H9 (cell line): Measurements from ENCODE around the gene WDR82. TPM values are rescaled to one million over a fixed set of nuclear protein-coding genes. Genes with fewer than 3 reads are reported as not detected.

Experiments
- DNase-seq: peaks from one replicate; pipeline ENCODE4 v3.0.0-alpha.2; 2017
- H2AFZ ChIP-seq: one replicate; pipeline ENCODE4 v1.6.1; 2013; ENCODE audit warnings: mild to moderate bottlenecking, low read length, control low read depth, moderate library complexity
- H2AK5ac ChIP-seq: 2 replicates; pipeline ENCODE4 v1.6.1; 2013; ENCODE audit warnings: low read length, control low read depth, mixed read lengths; ENCODE audit not compliant: insufficient read length
- H2BK120ac ChIP-seq: one replicate; pipeline ENCODE4 v1.6.1; 2013; ENCODE audit warnings: low read depth, mild to moderate bottlenecking, low read length, control low read depth, inconsistent platforms; ENCODE audit not compliant: poor library complexity, severe bottlenecking
- H2BK12ac ChIP-seq: 2 replicates; pipeline ENCODE4 v1.6.1; 2013; ENCODE audit warnings: low read length, control low read depth, mixed read lengths, low read depth; ENCODE audit not compliant: insufficient read length
- H2BK15ac ChIP-seq: 2 replicates; pipeline ENCODE4 v1.6.1; 2013; ENCODE audit warnings: low read depth, low read length, control low read depth
- H2BK20ac ChIP-seq: one replicate; pipeline ENCODE4 v1.6.1; 2013; ENCODE audit warnings: low read depth, mild to moderate bottlenecking, low read length, control low read depth, inconsistent platforms; ENCODE audit not compliant: poor library complexity, severe bottlenecking
- H2BK5ac ChIP-seq: 2 replicates; pipeline ENCODE4 v1.6.1; 2013; ENCODE audit warnings: low read length, control low read depth, mixed read lengths; ENCODE audit not compliant: insufficient read length
- H3K14ac ChIP-seq: 2 replicates; pipeline ENCODE4 v1.6.1; 2013; ENCODE audit warnings: low read length, control low read depth; ENCODE audit not compliant: insufficient read depth
- H3K18ac ChIP-seq: 2 replicates; pipeline ENCODE4 v1.6.1; 2013; ENCODE audit warnings: low read depth, mild to moderate bottlenecking, mixed read lengths, low read length, control low read depth; ENCODE audit not compliant: insufficient read length
- H3K23ac ChIP-seq: 2 replicates; pipeline ENCODE4 v1.6.1; 2013; ENCODE audit warnings: low read length, control low read depth, mixed read lengths, low read depth; ENCODE audit not compliant: insufficient read length
- H3K23me2 ChIP-seq: 2 replicates; pipeline ENCODE4 v1.6.1; 2013; ENCODE audit warnings: low read depth, mild to moderate bottlenecking, mixed read lengths, low read length, control low read depth; ENCODE audit not compliant: insufficient read length, poor library complexity, severe bottlenecking
- H3K27ac ChIP-seq: 2 replicates; pipeline ENCODE4 v1.5.1; 2013; ENCODE audit warnings: low read length, control low read depth, mixed read lengths, low read depth; ENCODE audit not compliant: insufficient read length
- H3K27me3 ChIP-seq: 2 replicates; pipeline ENCODE4 v1.6.1; 2013; ENCODE audit warnings: low read length, control low read depth, inconsistent platforms; ENCODE audit not compliant: insufficient read depth
- H3K4ac ChIP-seq: 2 replicates; pipeline ENCODE4 v1.6.1; 2013; ENCODE audit warnings: low read depth, mild to moderate bottlenecking, control low read depth, inconsistent platforms, low read length, moderate library complexity
- H3K4me1 ChIP-seq: 2 replicates; pipeline ENCODE4 v1.6.1; 2013; ENCODE audit warnings: low read length, control low read depth, inconsistent platforms; ENCODE audit not compliant: insufficient read depth
- H3K4me2 ChIP-seq: 2 replicates; pipeline ENCODE4 v1.6.1; 2013; ENCODE audit warnings: low read length, control low read depth, mixed read lengths; ENCODE audit not compliant: insufficient read length, insufficient read depth
- H3K56ac ChIP-seq: 2 replicates; pipeline ENCODE4 v1.6.1; 2013; ENCODE audit warnings: low read depth, mild to moderate bottlenecking, mixed read lengths, low read length, control low read depth; ENCODE audit not compliant: insufficient read length
- H3K79me1 ChIP-seq: 2 replicates; pipeline ENCODE4 v1.6.1; 2013; ENCODE audit warnings: low read depth, mild to moderate bottlenecking, moderate library complexity, low read length, control low read depth, inconsistent platforms; ENCODE audit not compliant: insufficient read depth, poor library complexity, severe bottlenecking
- H3K79me2 ChIP-seq: 2 replicates; pipeline ENCODE4 v1.6.1; 2013; ENCODE audit warnings: low read length, control low read depth, inconsistent platforms; ENCODE audit not compliant: insufficient read depth
- H3K9ac ChIP-seq: 2 replicates; pipeline ENCODE4 v1.6.1; 2013; ENCODE audit warnings: low read length, control low read depth, mixed read lengths; ENCODE audit not compliant: insufficient read length; ENCODE audit errors: extremely low read depth
- H3K9me3 ChIP-seq: one replicate; pipeline ENCODE4 v1.6.1; 2013; ENCODE audit warnings: low read depth, low read length, inconsistent platforms; ENCODE audit not compliant: control insufficient read depth
- H3T11ph ChIP-seq: one replicate; pipeline ENCODE4 v1.6.1; 2013; ENCODE audit warnings: mild to moderate bottlenecking, low read length, control low read depth, inconsistent platforms
- H4K20me1 ChIP-seq: one replicate; pipeline ENCODE4 v1.6.1; 2013; ENCODE audit not compliant: control insufficient read depth, insufficient read length, insufficient read depth
- H4K5ac ChIP-seq: 2 replicates; pipeline ENCODE4 v1.6.1; 2013; ENCODE audit warnings: low read depth, mild to moderate bottlenecking, mixed read lengths, low read length, control low read depth; ENCODE audit not compliant: insufficient read length
- H4K8ac ChIP-seq: replicated peaks from 2 replicates; pipeline ENCODE4 v1.6.1; 2013; ENCODE audit warnings: low read length, control low read depth, mixed read lengths, low read depth; ENCODE audit not compliant: insufficient read length
- H4K91ac ChIP-seq: 2 replicates; pipeline ENCODE4 v1.6.1; 2013; ENCODE audit warnings: low read depth, mild to moderate bottlenecking, moderate library complexity, mixed read lengths, low read length, control low read depth; ENCODE audit not compliant: insufficient read length
- H3K27ac Mint-ChIP-seq, 3 experiments: 2 replicates in 2 of 3; 3 replicates in 1 of 3; pipeline ENCODE4 v1.8.0; 2020 to 2021; ENCODE audit warnings: mixed read lengths in 3 of 3, mild to moderate bottlenecking in 1 of 3, moderate library complexity in 1 of 3
- H3K27me3 Mint-ChIP-seq: 2 replicates; pipeline ENCODE4 v1.8.0; 2021; ENCODE audit warnings: low read depth, mild to moderate bottlenecking, moderate library complexity, mixed read lengths
- H3K36me3 Mint-ChIP-seq, 3 experiments: 2 replicates in 2 of 3; 3 replicates in 1 of 3; pipeline ENCODE4 v1.8.0; 2020 to 2021; ENCODE audit warnings: low read depth in 3 of 3, mixed read lengths in 3 of 3; ENCODE audit not compliant: insufficient read depth in 1 of 3
- H3K4me1 Mint-ChIP-seq, 2 experiments: 2 replicates each; pipeline ENCODE4 v1.8.0; 2020; ENCODE audit warnings: mixed read lengths in 2 of 2
- H3K4me3 Mint-ChIP-seq, 2 experiments: 2 replicates in 1 of 2; 3 replicates in 1 of 2; pipeline ENCODE4 v1.8.0; 2020 to 2021; ENCODE audit warnings: mild to moderate bottlenecking in 2 of 2, mixed read lengths in 2 of 2, moderate library complexity in 1 of 2
- H3K9me3 Mint-ChIP-seq, 2 experiments: 2 replicates in 1 of 2; 3 replicates in 1 of 2; pipeline ENCODE4 v1.8.0; 2020; ENCODE audit warnings: mild to moderate bottlenecking in 2 of 2, mixed read lengths in 2 of 2, moderate library complexity in 1 of 2
- CTCF ChIP-seq: fragments of 200-600 bp; sonication (generic); conservative IDR thresholded peaks from 3 replicates; pipeline ENCODE4 v1.8.0; 2021; ENCODE audit warnings: antibody characterized with exemption, mild to moderate bottlenecking
- WGBS: extraction: QIAGEN DNeasy Blood & Tissue Kit; methylation state at CpG from one replicate; pipeline ENCODE4 v1.1.7; 2013; ENCODE audit warnings: missing lambda C conversion rate, low lambda C conversion rate, mixed read lengths; ENCODE audit not compliant: insufficient read length; ENCODE audit errors: extremely low coverage; 5-methylcytosine and 5-hydroxymethylcytosine counted together
- total RNA-seq: library from RNA; stranded (reverse); gene quantifications from 2 replicates; pipeline ENCODE4 v1.2.1, GENCODE V29; 2021

Gene WDR82
- total RNA-seq, 1 experiment from 2014 or later, result 83.1 TPM

- Histone ChIP-seq H3K4ac (no peak overlapping the region), H3K79me1 (no peaks in the 10 kb centered on the region), H4K5ac (no peak overlapping the region), H3K27ac (no peak overlapping the region), H2BK120ac (no peak overlapping the region), H2AFZ (no peak overlapping the region), H3K9ac (no peak overlapping the region), H3K79me2 (no peaks in the 10 kb centered on the region), H3K56ac (no peak overlapping the region), H4K91ac (no peak overlapping the region), H2BK12ac (no peak overlapping the region), H3T11ph (no peak overlapping the region), H2BK5ac (no peak overlapping the region), H2BK15ac (no peak overlapping the region), H3K9me3 (no peaks in the 10 kb centered on the region), H2AK5ac (no peak overlapping the region), H4K20me1 (no peaks in the 10 kb centered on the region), H3K23ac (no peak overlapping the region), H3K14ac (no peak overlapping the region), H3K4me2 (no peak overlapping the region), H3K18ac (no peak overlapping the region), H4K8ac (no peak overlapping the region), H2BK20ac (no peak overlapping the region), H3K27me3 (no peaks in the 10 kb centered on the region), H3K4me1 (no peaks in the 10 kb centered on the region), H3K23me2 (no peaks in the 10 kb centered on the region)
- H3K9me3 Mint-ChIP-seq, result no peaks in the 10 kb centered on the region; a peak in 1 of 5 replicates
- no peak for TF ChIP-seq CTCF
- H3K4me3 Mint-ChIP-seq, result no peak overlapping the region
- no peaks in the 10 kb centered on the region; the same call in 1 of the 2 replicates for H3K27me3 Mint-ChIP-seq
- H3K27ac Mint-ChIP-seq, result no peak overlapping the region; a peak in 1 of 7 replicates
- H3K36me3 Mint-ChIP-seq, result peaks cover 12 to 34% (median 32%) of the 10 kb centered on the region in 3 experiments
- H3K4me1 Mint-ChIP-seq, result peaks cover 0 to 16% of the 10 kb centered on the region in 2 experiments; a peak in 3 of 4 replicates
- DNase-seq, result no peak
- WGBS, result no CpG with 5 or more reads among the region's 6 CpGs
Measured at GRCh38 chr3:52230461-52230860, 48.0 kb downstream of the WDR82 start.
